H9 (cell line): ENCODE data around the gene CAND2. TPM values are rescaled to one million over a fixed set of nuclear protein-coding genes. Genes with fewer than 3 reads are reported as not detected.

Source experiments
- DNase-seq: peaks from one replicate; pipeline ENCODE4 v3.0.0-alpha.2; 2017
- H2AFZ ChIP-seq: one replicate; pipeline ENCODE4 v1.6.1; 2013; ENCODE audit warnings: mild to moderate bottlenecking, low read length, control low read depth, moderate library complexity
- H2AK5ac ChIP-seq: 2 replicates; pipeline ENCODE4 v1.6.1; 2013; ENCODE audit warnings: low read length, control low read depth, mixed read lengths; ENCODE audit not compliant: insufficient read length
- H2BK120ac ChIP-seq: one replicate; pipeline ENCODE4 v1.6.1; 2013; ENCODE audit warnings: low read depth, mild to moderate bottlenecking, low read length, control low read depth, inconsistent platforms; ENCODE audit not compliant: poor library complexity, severe bottlenecking
- H2BK12ac ChIP-seq: 2 replicates; pipeline ENCODE4 v1.6.1; 2013; ENCODE audit warnings: low read length, control low read depth, mixed read lengths, low read depth; ENCODE audit not compliant: insufficient read length
- H2BK15ac ChIP-seq: 2 replicates; pipeline ENCODE4 v1.6.1; 2013; ENCODE audit warnings: low read depth, low read length, control low read depth
- H2BK20ac ChIP-seq: one replicate; pipeline ENCODE4 v1.6.1; 2013; ENCODE audit warnings: low read depth, mild to moderate bottlenecking, low read length, control low read depth, inconsistent platforms; ENCODE audit not compliant: poor library complexity, severe bottlenecking
- H2BK5ac ChIP-seq: 2 replicates; pipeline ENCODE4 v1.6.1; 2013; ENCODE audit warnings: low read length, control low read depth, mixed read lengths; ENCODE audit not compliant: insufficient read length
- H3K14ac ChIP-seq: 2 replicates; pipeline ENCODE4 v1.6.1; 2013; ENCODE audit warnings: low read length, control low read depth; ENCODE audit not compliant: insufficient read depth
- H3K18ac ChIP-seq: 2 replicates; pipeline ENCODE4 v1.6.1; 2013; ENCODE audit warnings: low read depth, mild to moderate bottlenecking, mixed read lengths, low read length, control low read depth; ENCODE audit not compliant: insufficient read length
- H3K23ac ChIP-seq: 2 replicates; pipeline ENCODE4 v1.6.1; 2013; ENCODE audit warnings: low read length, control low read depth, mixed read lengths, low read depth; ENCODE audit not compliant: insufficient read length
- H3K23me2 ChIP-seq: 2 replicates; pipeline ENCODE4 v1.6.1; 2013; ENCODE audit warnings: low read depth, mild to moderate bottlenecking, mixed read lengths, low read length, control low read depth; ENCODE audit not compliant: insufficient read length, poor library complexity, severe bottlenecking
- H3K27ac ChIP-seq: 2 replicates; pipeline ENCODE4 v1.5.1; 2013; ENCODE audit warnings: low read length, control low read depth, mixed read lengths, low read depth; ENCODE audit not compliant: insufficient read length
- H3K27me3 ChIP-seq: 2 replicates; pipeline ENCODE4 v1.6.1; 2013; ENCODE audit warnings: low read length, control low read depth, inconsistent platforms; ENCODE audit not compliant: insufficient read depth
- H3K4ac ChIP-seq: 2 replicates; pipeline ENCODE4 v1.6.1; 2013; ENCODE audit warnings: low read depth, mild to moderate bottlenecking, control low read depth, inconsistent platforms, low read length, moderate library complexity
- H3K4me1 ChIP-seq: 2 replicates; pipeline ENCODE4 v1.6.1; 2013; ENCODE audit warnings: low read length, control low read depth, inconsistent platforms; ENCODE audit not compliant: insufficient read depth
- H3K4me2 ChIP-seq: 2 replicates; pipeline ENCODE4 v1.6.1; 2013; ENCODE audit warnings: low read length, control low read depth, mixed read lengths; ENCODE audit not compliant: insufficient read length, insufficient read depth
- H3K56ac ChIP-seq: 2 replicates; pipeline ENCODE4 v1.6.1; 2013; ENCODE audit warnings: low read depth, mild to moderate bottlenecking, mixed read lengths, low read length, control low read depth; ENCODE audit not compliant: insufficient read length
- H3K79me1 ChIP-seq: 2 replicates; pipeline ENCODE4 v1.6.1; 2013; ENCODE audit warnings: low read depth, mild to moderate bottlenecking, moderate library complexity, low read length, control low read depth, inconsistent platforms; ENCODE audit not compliant: insufficient read depth, poor library complexity, severe bottlenecking
- H3K79me2 ChIP-seq: 2 replicates; pipeline ENCODE4 v1.6.1; 2013; ENCODE audit warnings: low read length, control low read depth, inconsistent platforms; ENCODE audit not compliant: insufficient read depth
- H3K9ac ChIP-seq: 2 replicates; pipeline ENCODE4 v1.6.1; 2013; ENCODE audit warnings: low read length, control low read depth, mixed read lengths; ENCODE audit not compliant: insufficient read length; ENCODE audit errors: extremely low read depth
- H3K9me3 ChIP-seq: one replicate; pipeline ENCODE4 v1.6.1; 2013; ENCODE audit warnings: low read depth, low read length, inconsistent platforms; ENCODE audit not compliant: control insufficient read depth
- H3T11ph ChIP-seq: one replicate; pipeline ENCODE4 v1.6.1; 2013; ENCODE audit warnings: mild to moderate bottlenecking, low read length, control low read depth, inconsistent platforms
- H4K20me1 ChIP-seq: one replicate; pipeline ENCODE4 v1.6.1; 2013; ENCODE audit not compliant: control insufficient read depth, insufficient read length, insufficient read depth
- H4K5ac ChIP-seq: 2 replicates; pipeline ENCODE4 v1.6.1; 2013; ENCODE audit warnings: low read depth, mild to moderate bottlenecking, mixed read lengths, low read length, control low read depth; ENCODE audit not compliant: insufficient read length
- H4K8ac ChIP-seq: replicated peaks from 2 replicates; pipeline ENCODE4 v1.6.1; 2013; ENCODE audit warnings: low read length, control low read depth, mixed read lengths, low read depth; ENCODE audit not compliant: insufficient read length
- H4K91ac ChIP-seq: 2 replicates; pipeline ENCODE4 v1.6.1; 2013; ENCODE audit warnings: low read depth, mild to moderate bottlenecking, moderate library complexity, mixed read lengths, low read length, control low read depth; ENCODE audit not compliant: insufficient read length
- H3K27ac Mint-ChIP-seq, 3 experiments: 2 replicates in 2 of 3; 3 replicates in 1 of 3; pipeline ENCODE4 v1.8.0; 2020 to 2021; ENCODE audit warnings: mixed read lengths in 3 of 3, mild to moderate bottlenecking in 1 of 3, moderate library complexity in 1 of 3
- H3K27me3 Mint-ChIP-seq: 2 replicates; pipeline ENCODE4 v1.8.0; 2021; ENCODE audit warnings: low read depth, mild to moderate bottlenecking, moderate library complexity, mixed read lengths
- H3K36me3 Mint-ChIP-seq, 3 experiments: 2 replicates in 2 of 3; 3 replicates in 1 of 3; pipeline ENCODE4 v1.8.0; 2020 to 2021; ENCODE audit warnings: low read depth in 3 of 3, mixed read lengths in 3 of 3; ENCODE audit not compliant: insufficient read depth in 1 of 3
- H3K4me1 Mint-ChIP-seq, 2 experiments: 2 replicates each; pipeline ENCODE4 v1.8.0; 2020; ENCODE audit warnings: mixed read lengths in 2 of 2
- H3K4me3 Mint-ChIP-seq, 2 experiments: 2 replicates in 1 of 2; 3 replicates in 1 of 2; pipeline ENCODE4 v1.8.0; 2020 to 2021; ENCODE audit warnings: mild to moderate bottlenecking in 2 of 2, mixed read lengths in 2 of 2, moderate library complexity in 1 of 2
- H3K9me3 Mint-ChIP-seq, 2 experiments: 2 replicates in 1 of 2; 3 replicates in 1 of 2; pipeline ENCODE4 v1.8.0; 2020; ENCODE audit warnings: mild to moderate bottlenecking in 2 of 2, mixed read lengths in 2 of 2, moderate library complexity in 1 of 2
- CTCF ChIP-seq: fragments of 200-600 bp; sonication (generic); conservative IDR thresholded peaks from 3 replicates; pipeline ENCODE4 v1.8.0; 2021; ENCODE audit warnings: antibody characterized with exemption, mild to moderate bottlenecking
- WGBS: extraction: QIAGEN DNeasy Blood & Tissue Kit; methylation state at CpG from one replicate; pipeline ENCODE4 v1.1.7; 2013; ENCODE audit warnings: missing lambda C conversion rate, low lambda C conversion rate, mixed read lengths; ENCODE audit not compliant: insufficient read length; ENCODE audit errors: extremely low coverage; 5-methylcytosine and 5-hydroxymethylcytosine counted together
- total RNA-seq: library from RNA; stranded (reverse); gene quantifications from 2 replicates; pipeline ENCODE4 v1.2.1, GENCODE V29; 2021

The CAND2 gene
- total RNA-seq, 1 experiment from 2014 or later, result 10.7 TPM

- Histone ChIP-seq H4K8ac (no peak overlapping the region), H2BK120ac (no peak overlapping the region), H3K4ac (no peak overlapping the region), H3K56ac (no peak overlapping the region), H3K4me2 (no peak overlapping the region), H3K23ac (no peak overlapping the region), H4K5ac (no peak overlapping the region), H3K27ac (no peak overlapping the region), H4K20me1 (no peaks in the 10 kb centered on the region), H3K14ac (no peak overlapping the region), H3K79me1 (no peaks in the 10 kb centered on the region), H2BK12ac (no peak overlapping the region), H3K9ac (no peak overlapping the region), H3T11ph (no peak overlapping the region), H3K27me3 (no peaks in the 10 kb centered on the region), H3K9me3 (no peaks in the 10 kb centered on the region), H3K18ac (no peak overlapping the region), H2BK15ac (no peak overlapping the region), H2BK5ac (no peak overlapping the region), H2AK5ac (no peak overlapping the region), H2AFZ (no peak overlapping the region), H3K23me2 (peaks cover under 1% of the 10 kb centered on the region), H2BK20ac (no peak overlapping the region), H4K91ac (no peak overlapping the region), H3K4me1 (no peaks in the 10 kb centered on the region), H3K79me2 (no peaks in the 10 kb centered on the region)
- no peaks in the 10 kb centered on the region for H3K9me3 Mint-ChIP-seq
- peaks cover 9 to 13% of the 10 kb centered on the region in 2 experiments for H3K4me1 Mint-ChIP-seq
- no peak overlapping the region for H3K27ac Mint-ChIP-seq
- H3K36me3 Mint-ChIP-seq, result peaks cover 2 to 7% (median 4%) of the 10 kb centered on the region in 3 experiments; a peak in 4 of 7 replicates
- DNase-seq, result no peak
- H3K27me3 Mint-ChIP-seq, result no peaks in the 10 kb centered on the region
- TF ChIP-seq CTCF, result no peak
- H3K4me3 Mint-ChIP-seq, result no peak overlapping the region; a peak in 1 of 5 replicates
- no CpG with 5 or more reads among the region's 24 CpGs for WGBS
Measured at GRCh38 chr3:12815078-12815477, 18.6 kb downstream of the CAND2 start.
